Esophagus muscularis mucosa (tissue), 4 donors: ENCODE results near the gene THOC6. TPM values are rescaled to one million over a fixed set of nuclear protein-coding genes. Genes with fewer than 3 reads are reported as not detected.

ENCODE experiments used
- DNase-seq: peaks from one replicate; pipeline ENCODE4 v3.0.0-alpha.2; 2017; ENCODE audit errors: extremely low spot score
- H3K27ac ChIP-seq, 4 donors: fragments of 200-600 bp; sonication (generic); replicated peaks in 1 of 4; 1 replicate in 3 of 4; 2 replicates in 1 of 4; pipeline ENCODE4 v1.5.1; 2016 to 2019; ENCODE audit warnings: mild to moderate bottlenecking in 1 of 4
- H3K27me3 ChIP-seq, 4 donors: fragments of 200-600 bp; sonication (generic); one replicate each; pipeline versions ENCODE4 v1.5.1 to v1.6.0; 2016 to 2019
- H3K36me3 ChIP-seq, 4 donors: fragments of 200-600 bp; sonication (generic); one replicate each; pipeline ENCODE4 v1.5.1; 2016 to 2019
- H3K4me1 ChIP-seq, 4 donors: fragments of 200-600 bp; sonication (generic); one replicate each; pipeline ENCODE4 v1.5.1; 2016 to 2019
- H3K4me3 ChIP-seq, 4 donors: fragments of 200-600 bp; sonication (generic); 1 replicate in 2 of 4; 2 replicates in 2 of 4; pipeline ENCODE4 v1.5.1; 2016 to 2019; ENCODE audit warnings: mild to moderate bottlenecking in 4 of 4, moderate library complexity in 1 of 4
- H3K9me3 ChIP-seq, 4 donors: fragments of 200-600 bp; sonication (generic); 1 replicate in 3 of 4; 2 replicates in 1 of 4; pipeline ENCODE4 v1.5.1; 2016 to 2019
- EP300 ChIP-seq: sonication (generic); formaldehyde crosslinking; IDR thresholded peaks from one replicate; pipeline ENCODE4 v1.6.1; 2017; ENCODE audit warnings: antibody characterized with exemption
- POLR2A ChIP-seq: fragments of 450-650 bp; IDR thresholded peaks from one replicate; pipeline ENCODE4 v1.6.1; 2017; ENCODE audit warnings: antibody characterized with exemption, moderate library complexity, mild to moderate bottlenecking, low read depth
- POLR2AphosphoS5 ChIP-seq, 2 donors: sonication (generic); formaldehyde crosslinking; IDR thresholded peaks; one replicate each; pipeline ENCODE4 v1.6.1; 2017; ENCODE audit warnings: antibody characterized with exemption in 2 of 2
- WGBS: methylation state at CpG from one replicate; pipeline ENCODE4 v1.1.5; 2018; 5-methylcytosine and 5-hydroxymethylcytosine counted together
- intact Hi-C: fragments of 100-400 bp; cut with DNase I; formaldehyde crosslinking; loops from one replicate; pipeline ENCODE4 v1.15.1; 2023
- total RNA-seq, 4 donors: library from RNA; depleted of rRNA; stranded (reverse); fragments of >200 nt; gene quantifications; one replicate each; pipeline versions ENCODE4 v1.1.0 to v1.2.1, GENCODE V29; 2016
- TF ChIP-seq, protein P1 (sequence below), 3 experiments: fragments of 200-600 bp in 2 of 3; fragments of 450-650 bp in 1 of 3; sonication (generic) in 2 of 3; IDR thresholded peaks; one replicate each; pipeline ENCODE4 v1.5.1; 2017 to 2019; ENCODE audit warnings: antibody characterized with exemption in 3 of 3, mild to moderate bottlenecking in 2 of 3, moderate library complexity in 1 of 3

The THOC6 gene
- total RNA-seq, 4 donors from 2014 or later: 14.1 to 27.9 (median 23.0) TPM

- Histone ChIP-seq H3K27ac (no peak overlapping the region), H3K9me3 (no peaks in the 10 kb centered on the region)
- WGBS: 81% methylated on average over 3 of the region's 3 CpGs
Measured at GRCh38 chr16:3042376-3042775, 18.5 kb downstream of the THOC6 start.

GRCh38 chr16:3044708-3045107, 20.9 kb downstream of the THOC6 start:
- H3K27me3 ChIP-seq: peaks cover 6 to 98% (median 57%) of the 10 kb centered on the region in 4 donors

More at GRCh38 chr16:3042376-3042775, 18.5 kb downstream of the THOC6 start:
- H3K4me3 ChIP-seq: no peak overlapping the region
- H3K27me3 ChIP-seq: peaks cover 6 to 98% (median 56%) of the 10 kb centered on the region in 4 donors
- H3K4me1 ChIP-seq: peaks cover 20 to 25% (median 23%) of the 10 kb centered on the region in 4 donors
- no peak for DNase-seq
- intact Hi-C loops: no loop called here
- TF ChIP-seq POLR2AphosphoS5 (IDR thresholded peaks at IDR 0.05) (no peak), EP300 (no peak), POLR2A (no peak)
- TF ChIP-seq, protein P1, sequence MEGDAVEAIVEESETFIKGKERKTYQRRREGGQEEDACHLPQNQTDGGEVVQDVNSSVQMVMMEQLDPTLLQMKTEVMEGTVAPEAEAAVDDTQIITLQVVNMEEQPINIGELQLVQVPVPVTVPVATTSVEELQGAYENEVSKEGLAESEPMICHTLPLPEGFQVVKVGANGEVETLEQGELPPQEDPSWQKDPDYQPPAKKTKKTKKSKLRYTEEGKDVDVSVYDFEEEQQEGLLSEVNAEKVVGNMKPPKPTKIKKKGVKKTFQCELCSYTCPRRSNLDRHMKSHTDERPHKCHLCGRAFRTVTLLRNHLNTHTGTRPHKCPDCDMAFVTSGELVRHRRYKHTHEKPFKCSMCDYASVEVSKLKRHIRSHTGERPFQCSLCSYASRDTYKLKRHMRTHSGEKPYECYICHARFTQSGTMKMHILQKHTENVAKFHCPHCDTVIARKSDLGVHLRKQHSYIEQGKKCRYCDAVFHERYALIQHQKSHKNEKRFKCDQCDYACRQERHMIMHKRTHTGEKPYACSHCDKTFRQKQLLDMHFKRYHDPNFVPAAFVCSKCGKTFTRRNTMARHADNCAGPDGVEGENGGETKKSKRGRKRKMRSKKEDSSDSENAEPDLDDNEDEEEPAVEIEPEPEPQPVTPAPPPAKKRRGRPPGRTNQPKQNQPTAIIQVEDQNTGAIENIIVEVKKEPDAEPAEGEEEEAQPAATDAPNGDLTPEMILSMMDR (IDR thresholded peaks at IDR 0.05): no peak
- H3K36me3 ChIP-seq: no peaks in the 10 kb centered on the region

GRCh38 chr16:3045758-3046640, 22.2 kb downstream of the THOC6 start, which contains the start of gene MMP25:
Gene MMP25, plus strand, starts transcription at chr16:3046561. Its CDS starts 357 bp downstream, at chr16:3046918.
- peak within 1 kb of the TSS; percentile 48 to 60 (median 54) for H3K4me3 ChIP-seq
- WGBS: under 1% methylated on average over 34 of the region's 86 CpGs
- no peaks in the 10 kb centered on the region for H3K36me3 ChIP-seq
- no peak for DNase-seq
- TF ChIP-seq POLR2A: no peak
- TF ChIP-seq, protein P1 (IDR thresholded peaks at IDR 0.05): no peak
- no peak for TF ChIP-seq EP300
- no peak for TF ChIP-seq POLR2AphosphoS5 (IDR thresholded peaks at IDR 0.05)
- intact Hi-C loops: no loop called here
- no peak within 1 kb of the TSS for H3K27ac ChIP-seq
- peaks cover 20 to 25% (median 23%) of the 10 kb centered on the region in 4 donors for H3K4me1 ChIP-seq
- H3K9me3 ChIP-seq: no peaks in the 10 kb centered on the region
- peaks cover 6 to 97% (median 55%) of the 10 kb centered on the region in 4 donors for H3K27me3 ChIP-seq

More at GRCh38 chr16:3044708-3045107, 20.9 kb downstream of the THOC6 start:
- Histone ChIP-seq H3K36me3 (no peaks in the 10 kb centered on the region), H3K4me3 (peak overlapping the region in 1 of 4 donors; percentile 53), H3K27ac (no peak overlapping the region), H3K9me3 (no peaks in the 10 kb centered on the region), H3K4me1 (peaks cover 20 to 25% (median 23%) of the 10 kb centered on the region in 4 donors)
- intact Hi-C loops: no loop called here
- WGBS: 90% methylated on average over 6 of the region's 6 CpGs
- DNase-seq: no peak
- TF ChIP-seq POLR2AphosphoS5 (IDR thresholded peaks at IDR 0.05): no peak
- no peak for TF ChIP-seq EP300
- TF ChIP-seq, protein P1 (IDR thresholded peaks at IDR 0.05): no peak
- TF ChIP-seq POLR2A: no peak

GRCh38 chr16:3046641-3047386, 23.0 kb downstream of the THOC6 start:
- Histone ChIP-seq H3K27ac (no peak overlapping the region), H3K9me3 (no peaks in the 10 kb centered on the region), H3K36me3 (no peaks in the 10 kb centered on the region), H3K4me1 (peaks cover 20 to 25% (median 23%) of the 10 kb centered on the region in 4 donors), H3K4me3 (peak overlapping the region; percentile 48 to 60 (median 54)), H3K27me3 (peaks cover 6 to 98% (median 55%) of the 10 kb centered on the region in 4 donors)
- intact Hi-C loops: no loop called here
- WGBS: 2% methylated on average over 16 of the region's 54 CpGs
- TF ChIP-seq, protein P1 (IDR thresholded peaks at IDR 0.05): no peak
- no peak for TF ChIP-seq POLR2A
- no peak for TF ChIP-seq EP300
- no peak for TF ChIP-seq POLR2AphosphoS5 (IDR thresholded peaks at IDR 0.05)
- no peak for DNase-seq
